ENCODE data around the gene MSGN1.

MSGN1 gene

GRCh38 chr2:17804358-17804757 lies 11.9 kb upstream of the MSGN1 start:
- H3K4me3 ChIP-seq (ENCODE audit: low read length), result no peak overlapping the region
- no peak for TF ChIP-seq CTCF (IDR thresholded peaks at IDR 0.05; ENCODE audit: insufficient read depth, low read depth, low read length, missing control alignments)
- DNase-seq (ENCODE audit: low read depth), result no peak

- no peak overlapping the region for H3K4me3 ChIP-seq (ENCODE audit: low read length)
- TF ChIP-seq CTCF (IDR thresholded peaks at IDR 0.05; ENCODE audit: insufficient read depth, low read depth, low read length, missing control alignments), result no peak
- DNase-seq (ENCODE audit: low read depth), result no peak
Measured at GRCh38 chr2:17805166-17805565, 11.1 kb upstream of the MSGN1 start.

GRCh38 chr2:17805717-17806363 lies 10.4 kb upstream of the MSGN1 start:
- no peak for TF ChIP-seq CTCF (IDR thresholded peaks at IDR 0.05; ENCODE audit: insufficient read depth, low read depth, low read length, missing control alignments)
- DNase-seq (ENCODE audit: low read depth), result no peak

GRCh38 chr2:17813010-17813741 lies 3.1 kb upstream of the MSGN1 start:
- peak overlapping the region; percentile 6 for H3K4me3 ChIP-seq (ENCODE audit: low read length)
- TF ChIP-seq CTCF (IDR thresholded peaks at IDR 0.05; ENCODE audit: insufficient read depth, low read depth, low read length, missing control alignments), result no peak
- DNase-seq (ENCODE audit: low read depth), result peak; percentile 90

More at GRCh38 chr2:17805717-17806363, 10.4 kb upstream of the MSGN1 start:
- H3K4me3 ChIP-seq (ENCODE audit: low read length), result no peak overlapping the region

GRCh38 chr2:17813742-17814473 lies 2.4 kb upstream of the MSGN1 start:
- TF ChIP-seq CTCF (IDR thresholded peaks at IDR 0.05; ENCODE audit: insufficient read depth, low read depth, low read length, missing control alignments), result no peak
- DNase-seq (ENCODE audit: low read depth), result peak; percentile 11
- no peak overlapping the region for H3K4me3 ChIP-seq (ENCODE audit: low read length)

- DNase-seq (ENCODE audit: low read depth), result peak; percentile 70
- H3K4me3 ChIP-seq (ENCODE audit: low read length), result no peak overlapping the region
- no peak for TF ChIP-seq CTCF (IDR thresholded peaks at IDR 0.05; ENCODE audit: insufficient read depth, low read depth, low read length, missing control alignments)
Measured at GRCh38 chr2:17814601-17815000, 1.7 kb upstream of the MSGN1 start.

Measured in epithelial cell of esophagus (primary cell).